Breast epithelium (tissue), 3 donors: ENCODE data around the gene ALK.

Source experiments
- POLR2A ChIP-seq: fragments of 450-650 bp; IDR thresholded peaks from one replicate; pipeline ENCODE4 v1.6.1; 2016; ENCODE audit warnings: antibody characterized with exemption, mild to moderate bottlenecking, moderate library complexity
- POLR2AphosphoS5 ChIP-seq, 3 donors: sonication (generic); formaldehyde crosslinking; IDR thresholded peaks; one replicate each; pipeline ENCODE4 v1.6.1; 2017; ENCODE audit warnings: antibody characterized with exemption in 3 of 3
- TF ChIP-seq, protein P1 (sequence below), 3 donors: fragments of 450-650 bp; IDR thresholded peaks; one replicate each; pipeline ENCODE4 v1.5.1; 2016 to 2017; ENCODE audit warnings: antibody characterized with exemption in 3 of 3, mild to moderate bottlenecking in 3 of 3, moderate library complexity in 3 of 3

DNA sequence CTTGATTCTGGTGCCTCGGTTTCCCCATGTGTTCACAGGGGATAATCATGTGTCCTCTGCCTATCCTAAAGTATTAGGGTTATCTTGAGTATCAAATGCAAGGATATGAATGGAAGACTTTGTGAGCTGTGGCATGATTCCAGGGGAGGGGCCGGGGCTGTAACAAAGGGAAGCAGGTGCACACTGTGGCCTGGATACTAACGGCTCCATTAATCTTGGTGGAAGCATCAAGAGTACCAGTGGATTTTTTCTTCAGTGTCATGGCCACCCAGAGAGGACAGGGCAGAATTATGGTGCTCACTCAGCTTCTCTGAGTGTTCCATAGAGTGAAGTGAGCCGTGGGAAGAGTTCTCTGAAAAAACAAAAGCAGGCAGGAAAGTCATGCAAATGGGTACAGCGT is 320.1 kb downstream of the ALK start:
- TF ChIP-seq, protein P1, sequence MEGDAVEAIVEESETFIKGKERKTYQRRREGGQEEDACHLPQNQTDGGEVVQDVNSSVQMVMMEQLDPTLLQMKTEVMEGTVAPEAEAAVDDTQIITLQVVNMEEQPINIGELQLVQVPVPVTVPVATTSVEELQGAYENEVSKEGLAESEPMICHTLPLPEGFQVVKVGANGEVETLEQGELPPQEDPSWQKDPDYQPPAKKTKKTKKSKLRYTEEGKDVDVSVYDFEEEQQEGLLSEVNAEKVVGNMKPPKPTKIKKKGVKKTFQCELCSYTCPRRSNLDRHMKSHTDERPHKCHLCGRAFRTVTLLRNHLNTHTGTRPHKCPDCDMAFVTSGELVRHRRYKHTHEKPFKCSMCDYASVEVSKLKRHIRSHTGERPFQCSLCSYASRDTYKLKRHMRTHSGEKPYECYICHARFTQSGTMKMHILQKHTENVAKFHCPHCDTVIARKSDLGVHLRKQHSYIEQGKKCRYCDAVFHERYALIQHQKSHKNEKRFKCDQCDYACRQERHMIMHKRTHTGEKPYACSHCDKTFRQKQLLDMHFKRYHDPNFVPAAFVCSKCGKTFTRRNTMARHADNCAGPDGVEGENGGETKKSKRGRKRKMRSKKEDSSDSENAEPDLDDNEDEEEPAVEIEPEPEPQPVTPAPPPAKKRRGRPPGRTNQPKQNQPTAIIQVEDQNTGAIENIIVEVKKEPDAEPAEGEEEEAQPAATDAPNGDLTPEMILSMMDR (IDR thresholded peaks at IDR 0.05), result no peak
- TF ChIP-seq POLR2AphosphoS5 (IDR thresholded peaks at IDR 0.05) (no peak), POLR2A (no peak)
